CD4-positive, alpha-beta T cell treated with Interferon gamma for 1 hour (primary cell): ENCODE results near the gene TCF7.

Source experiments
- DNase-seq: peaks from one replicate; pipeline ENCODE4 v3.0.0-alpha.2; 2020

The TCF7 gene

DNA sequence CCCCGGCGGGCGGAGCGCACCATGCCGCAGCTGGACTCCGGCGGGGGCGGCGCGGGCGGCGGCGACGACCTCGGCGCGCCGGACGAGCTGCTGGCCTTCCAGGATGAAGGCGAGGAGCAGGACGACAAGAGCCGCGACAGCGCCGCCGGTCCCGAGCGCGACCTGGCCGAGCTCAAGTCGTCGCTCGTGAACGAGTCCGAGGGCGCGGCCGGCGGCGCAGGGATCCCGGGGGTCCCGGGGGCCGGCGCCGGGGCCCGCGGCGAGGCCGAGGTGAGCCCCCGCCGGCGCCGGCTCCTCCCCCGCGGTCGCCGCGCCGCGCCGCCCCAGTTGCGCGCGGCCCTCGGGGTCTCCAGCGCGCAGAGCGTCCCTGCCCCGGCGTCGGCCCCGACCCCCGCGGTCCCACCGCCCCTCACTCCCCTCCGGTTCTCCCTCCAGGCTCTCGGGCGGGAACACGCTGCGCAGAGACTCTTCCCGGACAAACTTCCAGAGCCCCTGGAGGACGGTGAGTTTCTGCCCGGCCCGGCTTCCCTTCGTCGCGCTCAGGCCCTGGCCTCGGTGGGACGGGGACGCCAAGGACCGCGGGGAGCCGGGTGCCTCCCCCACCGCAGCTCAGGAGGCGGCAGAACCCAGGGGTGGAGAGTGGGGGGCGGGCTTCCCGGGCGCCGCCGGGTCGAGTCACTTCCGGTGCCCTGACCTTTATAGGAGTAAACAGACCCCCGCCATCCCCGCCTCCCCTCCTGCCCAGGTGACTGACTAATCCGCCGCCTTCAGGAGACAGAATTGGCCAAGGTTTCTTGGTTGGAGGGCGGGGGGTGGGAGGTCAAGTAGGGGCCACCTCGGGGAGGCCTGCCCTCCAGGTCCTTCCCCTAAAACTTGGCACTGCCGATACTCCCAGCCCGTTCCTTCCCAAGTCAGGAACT, 665 bp downstream of the TCF7 start:
- peak; percentile 74 for DNase-seq

DNA sequence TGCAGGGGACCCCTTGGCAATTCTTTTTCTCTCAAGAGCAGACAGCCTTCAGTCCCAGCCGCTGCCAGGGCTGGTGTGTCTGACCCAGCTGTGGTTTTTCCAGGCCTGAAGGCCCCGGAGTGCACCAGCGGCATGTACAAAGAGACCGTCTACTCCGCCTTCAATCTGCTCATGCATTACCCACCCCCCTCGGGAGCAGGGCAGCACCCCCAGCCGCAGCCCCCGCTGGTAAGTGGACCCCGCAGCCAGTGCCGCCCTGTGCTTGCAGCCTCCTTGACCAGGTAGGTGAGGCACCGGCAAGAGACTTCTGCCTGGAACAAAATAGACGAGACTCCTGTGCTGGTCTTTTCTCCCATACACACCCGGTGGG, 1.3 kb downstream of the TCF7 start:
- DNase-seq: no peak

DNA sequence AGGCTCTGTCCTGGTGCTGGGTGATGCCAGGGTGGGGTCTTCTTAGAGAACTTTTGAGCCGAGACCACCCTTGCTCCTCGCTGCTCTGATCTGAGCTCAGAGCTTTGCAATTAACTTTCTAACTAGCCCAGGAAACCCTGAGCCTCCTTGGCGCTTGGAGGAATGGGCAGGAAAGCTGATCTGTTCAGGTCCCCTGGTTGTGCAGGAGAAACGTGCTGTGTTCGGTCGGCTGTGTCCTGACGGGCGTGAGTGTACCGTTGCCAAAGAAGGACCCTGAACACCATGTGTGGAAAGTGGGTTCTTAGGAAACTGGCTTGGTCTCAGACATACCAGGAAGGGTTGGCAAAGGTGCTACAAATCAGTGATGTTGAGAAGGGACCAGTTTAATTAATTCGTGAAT, 1.8 kb downstream of the TCF7 start:
- DNase-seq: no peak

DNA sequence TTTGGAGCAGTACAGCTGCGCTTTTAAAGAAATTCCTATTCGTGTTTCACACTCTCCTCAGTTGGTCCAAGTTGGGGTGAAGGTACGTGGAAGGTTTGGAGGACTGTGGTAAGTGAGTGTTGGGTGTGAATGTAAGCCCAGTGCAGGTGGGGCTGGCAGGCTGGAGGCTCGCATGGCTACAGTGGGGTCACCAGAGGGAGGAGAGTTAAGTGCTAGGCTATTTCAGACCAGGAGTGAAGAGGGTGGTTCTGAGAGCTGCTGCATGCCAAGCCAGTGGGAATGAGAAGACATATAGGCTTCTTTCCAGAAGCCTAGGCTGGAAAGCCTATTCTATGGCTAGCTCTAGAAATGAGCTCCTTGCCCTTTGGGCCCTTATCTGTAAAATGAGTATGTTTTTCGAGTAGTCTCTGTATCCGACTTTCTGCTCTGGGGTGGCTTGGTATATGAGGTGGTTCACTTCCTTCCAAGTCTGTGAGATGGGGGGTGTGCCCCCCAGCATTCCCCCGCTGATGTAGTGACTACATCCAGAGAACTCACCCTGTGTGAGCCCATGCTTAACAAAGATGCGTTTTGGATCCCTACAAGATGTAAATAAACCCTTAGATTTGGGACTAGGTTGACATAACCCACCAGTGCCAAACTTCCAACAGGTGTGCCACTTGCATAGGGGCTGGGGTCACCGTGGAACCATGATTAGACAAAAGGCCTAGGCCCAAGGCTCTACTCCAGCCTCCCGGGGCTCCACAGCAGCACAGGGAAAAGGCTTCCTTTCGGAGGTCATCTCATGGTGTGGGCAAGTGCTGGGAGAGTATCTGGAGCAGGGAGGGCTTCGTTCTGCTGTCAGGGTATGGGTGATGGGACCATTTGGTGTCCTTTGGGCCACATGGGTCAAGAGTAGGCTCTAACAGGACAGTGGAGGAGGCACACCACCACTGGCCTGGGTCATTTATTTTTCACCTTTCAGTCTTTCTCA, 2.6 kb downstream of the TCF7 start:
- no peak for DNase-seq

DNA sequence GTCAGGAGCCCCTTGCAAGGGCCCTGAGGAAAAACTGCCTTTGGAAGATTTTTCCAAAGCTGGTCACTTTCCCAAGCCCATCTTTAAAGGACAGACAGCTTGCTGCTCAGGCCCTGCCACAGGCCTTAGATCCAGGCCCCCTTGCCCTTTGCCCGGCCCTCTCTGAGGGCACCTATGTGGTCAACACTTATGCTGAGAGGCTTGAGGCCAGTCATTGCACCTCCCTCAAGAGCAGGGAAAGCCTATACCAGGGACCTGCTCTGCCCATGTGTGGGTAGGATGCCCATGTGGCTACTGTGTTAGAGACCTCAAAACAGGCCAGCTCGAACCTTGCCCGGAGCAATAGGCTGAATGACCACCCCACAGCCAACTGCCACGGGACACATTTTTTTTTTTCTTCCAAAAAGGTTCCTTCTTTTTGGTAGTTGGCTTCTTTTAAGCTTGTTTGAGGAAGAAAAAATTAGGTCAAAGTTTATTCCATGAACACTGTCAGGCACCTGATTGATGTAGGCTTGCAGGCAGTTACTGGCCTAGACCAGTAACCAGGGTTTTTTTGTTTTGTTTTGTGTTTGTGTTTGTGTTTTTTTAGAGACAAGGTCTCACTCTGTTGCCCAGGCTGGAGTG, 3.8 kb downstream of the TCF7 start:
- DNase-seq: no peak

DNA sequence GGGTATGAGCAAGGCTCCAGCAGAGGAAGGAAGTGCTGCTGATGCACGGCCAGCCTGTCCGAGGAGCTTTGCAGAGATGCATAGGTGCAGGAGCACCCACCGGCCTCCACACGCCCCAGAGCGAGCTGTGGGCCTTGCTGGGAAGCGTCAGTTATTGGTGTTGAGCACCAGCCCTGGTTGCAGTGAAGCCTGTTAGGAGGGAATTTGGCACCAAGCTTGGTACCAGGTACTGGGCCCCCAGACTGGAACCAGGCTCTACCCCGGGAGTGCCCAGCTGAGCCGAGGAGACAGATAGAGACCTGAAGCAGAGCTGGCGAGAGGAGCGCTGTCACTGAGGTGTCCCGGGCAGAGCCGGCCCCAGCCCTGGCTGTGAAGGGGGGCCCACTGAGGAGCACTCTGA, 5.2 kb downstream of the TCF7 start:
- DNase-seq: no peak

DNA sequence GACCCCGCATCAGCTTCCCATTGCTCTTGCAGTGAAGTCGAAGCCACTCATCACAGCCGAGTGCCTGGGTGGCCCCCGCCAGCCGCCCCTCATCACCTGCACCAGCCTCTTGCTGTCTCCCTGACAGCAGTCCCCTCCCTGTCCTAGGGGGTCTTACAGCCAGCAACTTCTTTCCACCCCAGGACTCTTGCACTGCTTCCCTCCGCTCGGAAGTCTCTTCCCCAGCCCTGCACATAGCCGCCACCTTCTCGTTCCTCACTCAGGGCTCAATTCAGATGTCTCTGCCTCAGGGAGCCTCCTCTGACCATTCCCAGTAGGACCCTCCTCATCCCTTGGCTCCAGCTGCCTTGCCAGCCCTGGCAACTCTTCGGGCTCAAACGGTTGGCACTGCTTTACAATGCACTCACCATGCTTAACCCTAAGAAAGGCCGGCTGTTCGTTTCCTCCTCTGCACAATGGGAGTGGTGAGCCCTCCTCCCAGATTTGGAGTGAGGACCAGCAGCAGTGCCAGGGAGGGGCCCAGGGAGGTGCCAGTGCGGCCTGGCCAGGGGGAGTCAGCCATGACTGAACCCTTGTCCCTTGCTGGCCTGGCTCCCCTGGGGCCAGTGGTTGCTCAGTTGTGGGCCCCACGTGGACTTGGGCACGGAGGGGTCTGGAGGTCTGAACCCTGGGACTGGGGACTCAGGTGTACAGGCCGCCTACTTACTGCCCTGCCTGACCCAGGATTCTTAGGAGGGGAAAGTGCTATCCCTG, 6.1 kb downstream of the TCF7 start:
- DNase-seq: no peak

DNA sequence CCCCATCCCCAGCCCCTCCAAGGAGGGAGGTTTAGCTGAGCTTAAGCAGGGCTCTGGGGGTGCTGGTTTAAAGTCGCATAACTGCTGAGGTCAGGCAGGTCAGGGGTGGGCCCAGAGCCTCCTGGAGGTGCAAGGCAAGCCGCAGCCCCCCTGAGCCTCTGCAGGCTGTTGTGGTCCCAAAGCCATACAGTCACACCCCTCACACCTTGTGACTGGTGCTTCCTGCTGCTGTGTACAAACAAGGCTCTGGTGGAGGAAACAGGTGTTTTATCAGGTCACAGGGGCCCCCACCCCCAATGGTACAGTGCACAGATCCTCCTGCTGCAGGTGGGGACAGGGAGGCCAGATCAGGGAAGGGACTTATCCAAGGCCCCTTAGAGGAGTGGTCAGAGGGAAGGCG, 8.0 kb downstream of the TCF7 start:
- peak; percentile 56 for DNase-seq

DNA sequence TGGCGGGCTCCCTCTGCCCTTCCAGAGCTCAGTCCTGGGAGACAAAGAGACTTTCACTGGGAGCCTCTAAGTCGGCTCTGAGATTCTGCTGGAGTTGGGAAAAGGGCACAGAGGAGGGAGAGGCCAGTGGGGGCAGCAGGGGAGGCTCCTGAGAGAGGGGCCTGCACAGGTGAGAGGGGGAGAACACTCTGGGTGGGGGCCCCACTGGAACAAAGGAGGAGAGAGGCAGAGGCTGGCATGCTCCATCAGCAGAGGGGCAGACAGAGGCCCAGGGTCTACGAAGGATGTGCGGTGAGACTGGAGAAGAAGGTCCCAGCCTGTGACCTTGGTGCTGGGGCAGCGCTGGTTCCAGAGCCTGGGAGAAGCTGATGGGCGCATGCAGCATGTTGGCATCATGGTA, 8.9 kb downstream of the TCF7 start:
- DNase-seq: no peak

DNA sequence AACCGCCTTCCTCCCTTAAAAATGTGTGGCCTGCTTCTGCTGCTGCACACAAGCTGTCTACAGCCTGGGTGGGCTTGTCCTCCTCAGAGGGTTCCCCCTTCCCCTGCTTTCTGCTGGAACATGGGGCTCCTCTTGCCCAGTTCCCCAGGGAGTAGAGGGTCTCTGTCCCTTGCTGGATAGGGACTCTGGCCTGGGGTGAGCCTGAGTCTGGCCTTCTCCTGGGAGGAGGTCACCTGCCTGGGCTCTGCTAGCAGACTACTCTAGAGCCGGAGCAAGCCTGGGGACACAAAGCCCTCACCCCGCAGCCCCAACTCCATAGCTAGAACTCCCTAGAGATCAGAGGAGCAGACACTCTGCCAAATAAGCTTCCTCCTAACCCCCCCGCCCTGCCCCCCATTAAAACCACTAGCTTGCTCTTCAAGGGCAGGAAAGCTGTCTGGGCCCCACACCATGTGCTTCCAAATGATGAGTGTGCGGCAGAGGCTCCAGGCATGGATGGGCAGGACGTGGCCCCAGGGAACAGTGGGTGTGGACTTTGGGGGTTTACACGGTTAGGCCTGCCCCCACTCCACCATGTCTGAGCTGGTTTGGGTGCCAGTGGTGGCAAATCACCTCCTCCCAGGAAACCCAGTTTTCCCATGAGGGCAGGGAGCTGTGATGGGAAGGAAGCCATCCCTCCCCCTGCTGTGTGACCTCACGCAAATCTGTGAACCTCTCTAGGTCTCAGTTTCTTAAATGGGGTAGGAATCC, 10.0 kb downstream of the TCF7 start:
- DNase-seq: peak; percentile 29

DNA sequence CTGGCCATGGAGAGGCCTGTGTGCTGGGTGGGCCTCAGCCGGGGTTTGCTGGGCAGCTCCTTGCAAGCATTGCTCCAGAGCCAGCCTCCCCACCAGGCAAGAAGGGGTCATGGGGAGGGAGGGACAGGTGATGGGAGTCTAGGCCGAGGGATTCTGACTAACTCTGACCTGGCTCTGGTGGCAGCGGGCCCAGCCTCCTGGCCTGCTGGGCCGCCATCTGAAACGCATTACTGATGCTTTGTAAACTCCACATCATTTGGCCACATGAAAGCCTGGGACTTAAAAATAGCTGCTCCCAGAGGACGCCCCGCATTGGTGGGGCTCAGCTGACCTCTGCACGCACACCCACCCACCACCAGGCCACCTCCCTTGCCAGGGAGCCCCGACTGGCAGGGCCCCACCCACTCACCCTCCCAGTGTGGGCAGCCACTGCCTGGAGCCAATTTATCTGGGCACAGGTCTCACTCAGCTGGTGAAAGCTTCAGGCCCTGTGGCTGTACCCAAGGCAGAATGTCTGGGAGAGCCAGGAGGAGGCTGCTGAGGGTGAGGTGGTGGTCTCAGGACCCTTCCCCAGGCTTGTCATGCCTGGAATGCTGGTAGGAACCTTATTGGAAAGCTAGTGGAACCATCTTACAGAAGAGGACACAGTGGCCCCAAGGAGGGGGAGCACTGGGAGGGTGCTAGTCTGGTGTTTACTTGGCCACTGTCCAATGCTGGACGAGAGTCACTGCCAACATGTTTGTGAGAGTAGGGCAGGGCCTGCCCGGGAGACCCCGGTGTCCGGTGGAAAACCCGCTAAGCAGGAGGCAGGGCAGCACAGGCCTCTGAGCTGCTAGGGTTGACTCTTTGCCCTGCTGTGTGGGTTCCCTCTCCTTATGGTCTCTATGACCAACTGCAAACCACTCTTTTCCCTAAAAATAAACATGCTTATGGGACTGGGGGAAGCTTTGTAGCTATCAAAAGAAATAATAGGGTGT, 10.8 kb downstream of the TCF7 start:
- DNase-seq: no peak

DNA sequence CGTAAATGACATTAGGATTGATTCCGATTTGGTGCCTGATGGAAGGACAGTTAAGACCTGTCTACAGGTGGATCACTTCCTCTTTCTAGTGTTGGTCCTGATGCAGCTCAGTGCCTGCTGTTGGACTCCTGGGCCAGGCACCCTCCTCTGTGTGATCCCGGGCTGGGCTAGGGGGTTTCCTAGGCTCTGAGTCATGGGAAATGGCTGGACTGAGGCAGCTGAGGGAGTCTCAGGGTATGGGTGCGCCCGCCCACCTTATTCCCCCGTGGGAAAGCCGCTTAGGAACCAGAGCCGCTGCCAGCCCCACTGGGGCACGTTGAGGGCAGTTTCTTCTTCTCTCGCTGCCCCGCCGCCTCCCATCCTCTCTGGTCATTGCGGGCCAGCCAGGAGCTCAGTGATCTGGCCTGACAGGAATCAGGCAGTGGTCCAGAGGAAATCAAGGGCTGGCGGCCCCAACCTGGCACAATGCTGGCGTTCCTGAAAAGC, 12.9 kb downstream of the TCF7 start:
- no peak for DNase-seq

DNA sequence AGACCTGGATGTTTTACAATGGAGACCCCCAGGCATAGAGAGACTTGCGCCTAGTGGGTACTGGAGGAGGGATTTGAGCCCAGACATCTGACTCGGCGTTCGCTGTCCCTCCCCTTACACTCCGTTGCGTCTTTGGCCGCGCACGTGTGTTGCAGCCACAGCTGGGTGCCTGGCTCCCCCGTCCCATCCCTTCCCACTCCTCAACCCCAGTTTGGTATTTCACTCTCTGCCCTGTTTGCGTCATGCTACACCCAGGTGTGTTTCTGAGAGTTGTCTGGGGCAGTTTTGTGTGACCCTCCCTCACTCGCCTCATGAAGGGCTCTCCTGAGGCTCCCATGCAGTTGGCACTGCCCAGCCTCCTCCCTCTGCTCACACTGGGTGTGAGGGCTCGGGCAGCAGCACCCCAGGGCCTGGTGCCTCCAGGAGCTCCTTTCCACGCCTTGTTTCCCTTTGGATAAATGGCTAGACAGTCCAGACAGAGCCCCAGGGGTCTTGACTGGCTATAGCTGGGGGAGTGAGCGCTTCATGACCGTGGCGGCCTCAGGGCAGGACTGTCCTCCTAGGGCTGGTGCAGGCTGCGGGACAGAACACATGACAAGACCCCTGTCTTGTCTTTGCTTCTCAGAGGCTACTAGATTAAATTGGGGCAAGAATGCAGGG, 13.6 kb downstream of the TCF7 start:
- DNase-seq: no peak

DNA sequence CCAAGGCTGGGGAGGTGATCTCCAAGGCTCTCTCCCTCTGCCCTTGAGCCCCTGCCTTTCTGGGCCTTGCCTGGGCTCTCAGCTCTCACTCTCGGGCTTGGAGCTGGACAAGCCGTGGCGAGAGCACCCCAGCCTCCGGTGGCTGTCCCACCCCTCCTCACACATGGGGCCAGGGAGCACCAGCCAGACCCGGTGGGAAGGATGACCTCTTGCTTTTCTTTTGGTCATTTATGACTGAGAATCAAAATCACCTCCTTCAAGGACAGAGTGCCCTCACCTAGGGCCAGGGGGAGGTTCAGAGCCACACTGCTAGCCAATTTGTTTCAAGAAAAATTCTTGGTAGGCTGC, 14.1 kb downstream of the TCF7 start:
- no peak for DNase-seq

DNA sequence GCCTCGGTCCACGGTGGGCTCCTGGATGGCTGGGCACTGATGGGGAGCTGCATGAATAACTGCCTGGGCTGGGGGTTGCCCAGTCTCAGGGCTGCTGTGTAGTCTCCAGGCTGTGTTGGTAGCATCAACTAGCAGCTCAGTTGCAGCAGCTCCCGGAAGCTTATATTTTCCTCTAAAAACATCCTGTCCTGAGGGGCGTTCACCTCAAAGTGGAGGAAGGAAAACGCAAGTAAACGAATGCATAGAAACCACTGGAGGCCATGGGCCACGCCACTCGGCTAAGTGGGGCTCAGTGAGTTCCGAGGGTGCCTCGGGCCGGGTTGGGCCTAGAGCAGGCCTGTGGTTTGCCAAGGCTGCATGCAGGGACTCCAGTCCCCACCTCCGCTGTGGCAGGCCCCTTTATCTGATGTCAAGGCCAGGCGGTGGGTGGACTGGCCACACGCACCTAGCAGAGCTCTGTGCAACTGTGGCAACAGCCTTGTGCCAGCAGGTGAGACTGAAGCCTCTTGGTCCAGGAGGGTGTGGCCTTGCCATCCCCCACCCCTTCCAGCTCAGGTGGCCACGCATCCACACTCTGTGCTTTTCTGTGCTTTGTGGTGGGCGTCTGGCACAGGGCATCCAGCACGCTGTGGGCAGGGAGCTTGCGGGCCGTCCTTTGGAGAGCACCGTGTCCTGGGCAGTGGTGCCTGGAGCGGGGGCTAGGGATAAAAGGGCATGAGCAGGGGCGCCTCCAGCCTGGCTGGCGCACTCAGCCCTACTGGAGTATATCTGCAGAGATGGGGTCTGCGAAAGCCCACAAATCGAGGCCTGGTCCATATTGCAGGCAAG, 15.1 kb downstream of the TCF7 start:
- no peak for DNase-seq

DNA sequence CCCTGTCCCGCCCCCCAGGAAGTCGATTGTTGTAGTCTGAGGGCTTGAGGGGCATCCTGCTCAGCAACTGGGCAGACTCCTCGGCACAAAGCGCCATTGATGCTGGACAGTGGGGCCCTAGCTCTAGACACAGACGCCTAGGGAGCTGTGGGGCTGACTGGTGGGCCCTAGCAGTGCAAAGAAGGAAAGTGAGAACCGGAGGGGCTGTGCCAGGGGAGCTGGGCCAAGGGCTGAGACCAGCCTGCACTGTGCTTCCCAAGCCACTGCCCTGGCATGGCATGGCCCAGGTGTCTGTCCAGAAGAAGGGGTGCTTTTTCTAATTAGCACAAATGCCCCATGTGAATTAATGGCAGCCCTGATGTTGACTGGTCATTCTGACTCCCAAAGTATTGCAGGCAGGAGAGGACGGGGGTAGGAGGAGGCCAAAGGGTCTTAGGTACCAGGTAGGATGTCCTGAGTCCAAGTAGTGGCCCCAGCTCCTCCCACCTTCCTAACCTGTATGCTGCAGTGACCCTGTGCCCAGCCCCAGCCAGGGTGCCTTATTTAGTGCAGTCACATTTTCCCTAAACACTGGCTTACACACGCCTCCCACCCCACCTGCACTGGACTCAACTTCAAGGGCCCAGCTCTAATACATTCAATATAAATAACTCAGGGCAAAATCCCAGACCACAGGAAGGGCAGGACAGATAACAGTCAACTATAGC, 15.9 kb downstream of the TCF7 start:
- no peak for DNase-seq

DNA sequence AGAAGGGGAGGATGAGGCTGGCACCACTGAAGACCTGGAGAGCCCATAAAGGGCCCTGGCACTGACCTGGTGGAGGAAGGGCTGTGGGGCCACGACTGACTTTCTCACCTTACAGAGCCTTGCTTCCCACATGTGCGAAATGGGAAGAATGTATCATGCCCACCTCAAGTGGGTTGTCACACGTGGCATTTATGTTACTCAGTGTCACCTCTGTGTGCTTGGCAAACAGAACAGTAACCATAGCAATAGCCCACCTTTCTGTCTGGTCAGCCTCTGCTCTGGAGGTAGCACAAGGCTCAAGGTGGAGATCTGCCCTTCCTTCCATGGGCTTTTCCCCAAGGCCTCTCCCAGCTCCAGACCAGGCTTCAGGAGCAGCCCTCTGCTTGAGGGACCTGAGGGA, 16.7 kb downstream of the TCF7 start:
- DNase-seq: no peak

DNA sequence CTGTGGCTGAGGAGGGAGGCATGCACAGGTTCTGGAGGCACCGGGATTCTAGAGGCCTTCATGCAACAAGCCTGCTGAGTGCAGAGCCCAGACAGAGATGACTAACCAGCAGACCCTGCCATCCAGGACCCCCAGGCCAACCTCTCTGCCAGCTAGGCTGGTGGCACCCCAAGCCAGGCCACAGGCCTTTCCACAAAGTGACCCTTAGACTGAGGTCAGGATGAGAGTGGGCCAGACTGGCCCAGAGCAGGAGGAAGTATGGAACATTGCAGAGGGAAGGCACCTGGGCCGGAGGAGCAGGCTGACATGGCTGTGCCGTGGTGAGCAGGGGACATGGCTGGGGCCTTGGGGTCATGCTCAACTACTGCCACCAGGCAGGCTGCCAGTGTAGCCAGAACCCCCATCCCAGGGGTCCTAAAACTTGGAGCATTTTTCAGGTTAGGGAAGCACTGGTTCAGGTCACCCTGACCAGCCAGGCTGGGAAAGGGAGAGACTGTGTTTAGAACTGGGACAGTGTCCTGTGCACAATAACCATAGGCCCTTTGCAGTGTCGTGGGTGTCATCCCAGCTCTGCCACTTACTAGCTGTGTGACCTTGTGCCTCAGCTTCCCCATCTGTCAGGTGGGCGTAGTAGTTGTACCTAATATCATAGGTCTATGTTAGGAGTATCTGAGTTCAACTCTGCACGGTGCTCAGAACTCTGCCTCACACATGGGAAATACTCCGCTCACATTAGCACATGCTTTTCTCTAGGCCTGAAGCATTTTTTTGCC, 17.3 kb downstream of the TCF7 start:
- no peak for DNase-seq
